Activated CD4-positive, alpha-beta T cell treated with anti-CD3 and anti-CD28 coated beads for 48 hours (primary cell): ENCODE data around the gene CRACDL.
A peak's percentile ranks its signal among the peaks of the same experiment; 100 is the strongest.

ENCODE experiments used
- DNase-seq: peaks from one replicate; pipeline ENCODE4 v3.0.0-alpha.2; 2020

Gene CRACDL

GRCh38 chr2:98935777-98936352 lies at the start of gene CRACDL:
Gene CRACDL (minus strand): TSS chr2:98936225. CDS start chr2:98846800, 89,425 bp downstream.
- peak; percentile 15 for DNase-seq

- no peak for DNase-seq
Observed at GRCh38 chr2:98975611-98976010, 39.6 kb upstream of the CRACDL start.

GRCh38 chr2:98972582-98973167 lies 36.6 kb upstream of the CRACDL start:
- DNase-seq, result no peak

GRCh38 chr2:98959810-98960507 lies 23.9 kb upstream of the CRACDL start:
- DNase-seq, result no peak

- no peak for DNase-seq
Observed at GRCh38 chr2:98952966-98953365, 16.9 kb upstream of the CRACDL start.

GRCh38 chr2:98948956-98949739 lies 13.1 kb upstream of the CRACDL start:
- no peak for DNase-seq

GRCh38 chr2:98947554-98947953 lies 11.5 kb upstream of the CRACDL start:
- DNase-seq, result no peak

GRCh38 chr2:98946855-98947254 lies 10.8 kb upstream of the CRACDL start:
- no peak for DNase-seq

GRCh38 chr2:98944775-98945174 lies 8.8 kb upstream of the CRACDL start:
- DNase-seq, result no peak

- no peak for DNase-seq
Observed at GRCh38 chr2:98940102-98940501, 4.1 kb upstream of the CRACDL start.

GRCh38 chr2:98937906-98938305 lies 1.9 kb upstream of the CRACDL start:
- no peak for DNase-seq

- DNase-seq, result peak; percentile 46
Observed at GRCh38 chr2:98936353-98937351, 627 bp upstream of the CRACDL start.

- DNase-seq, result no peak
Observed at GRCh38 chr2:98935111-98935770, 784 bp downstream of the CRACDL start.

- no peak for DNase-seq
Observed at GRCh38 chr2:98932778-98933343, 3.2 kb downstream of the CRACDL start.

GRCh38 chr2:98932164-98932563 lies 3.9 kb downstream of the CRACDL start:
- no peak for DNase-seq

- DNase-seq, result no peak
Observed at GRCh38 chr2:98931596-98931995, 4.4 kb downstream of the CRACDL start.

GRCh38 chr2:98929920-98930319 lies 6.1 kb downstream of the CRACDL start:
- DNase-seq, result no peak

GRCh38 chr2:98928242-98928641 lies 7.8 kb downstream of the CRACDL start:
- no peak for DNase-seq

GRCh38 chr2:98927027-98927426 lies 9.0 kb downstream of the CRACDL start:
- DNase-seq, result no peak

- DNase-seq, result no peak
Observed at GRCh38 chr2:98926601-98927000, 9.4 kb downstream of the CRACDL start.

- DNase-seq, result no peak
Observed at GRCh38 chr2:98924910-98925309, 11.1 kb downstream of the CRACDL start.
